GM20000 (cell line): ENCODE results near the gene PTCD1.
A peak's percentile ranks its signal among the peaks of the same experiment; 100 is the strongest.

Source experiments
- DNase-seq: peaks from one replicate; pipeline ENCODE4 v3.0.0; 2012; ENCODE audit warnings: low spot score
- TF ChIP-seq, protein P1 (sequence below): IDR thresholded peaks from 2 replicates; pipeline ENCODE4 v1.5.1; 2012; ENCODE audit warnings: mild to moderate bottlenecking, control low read depth; ENCODE audit errors: extremely low read depth, missing control alignments

PTCD1 gene

GRCh38 chr7:99375070-99375807 lies 63.4 kb downstream of the PTCD1 start:
- TF ChIP-seq, protein P1, sequence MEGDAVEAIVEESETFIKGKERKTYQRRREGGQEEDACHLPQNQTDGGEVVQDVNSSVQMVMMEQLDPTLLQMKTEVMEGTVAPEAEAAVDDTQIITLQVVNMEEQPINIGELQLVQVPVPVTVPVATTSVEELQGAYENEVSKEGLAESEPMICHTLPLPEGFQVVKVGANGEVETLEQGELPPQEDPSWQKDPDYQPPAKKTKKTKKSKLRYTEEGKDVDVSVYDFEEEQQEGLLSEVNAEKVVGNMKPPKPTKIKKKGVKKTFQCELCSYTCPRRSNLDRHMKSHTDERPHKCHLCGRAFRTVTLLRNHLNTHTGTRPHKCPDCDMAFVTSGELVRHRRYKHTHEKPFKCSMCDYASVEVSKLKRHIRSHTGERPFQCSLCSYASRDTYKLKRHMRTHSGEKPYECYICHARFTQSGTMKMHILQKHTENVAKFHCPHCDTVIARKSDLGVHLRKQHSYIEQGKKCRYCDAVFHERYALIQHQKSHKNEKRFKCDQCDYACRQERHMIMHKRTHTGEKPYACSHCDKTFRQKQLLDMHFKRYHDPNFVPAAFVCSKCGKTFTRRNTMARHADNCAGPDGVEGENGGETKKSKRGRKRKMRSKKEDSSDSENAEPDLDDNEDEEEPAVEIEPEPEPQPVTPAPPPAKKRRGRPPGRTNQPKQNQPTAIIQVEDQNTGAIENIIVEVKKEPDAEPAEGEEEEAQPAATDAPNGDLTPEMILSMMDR, result no peak
- DNase-seq, result peak; percentile 87

DNA sequence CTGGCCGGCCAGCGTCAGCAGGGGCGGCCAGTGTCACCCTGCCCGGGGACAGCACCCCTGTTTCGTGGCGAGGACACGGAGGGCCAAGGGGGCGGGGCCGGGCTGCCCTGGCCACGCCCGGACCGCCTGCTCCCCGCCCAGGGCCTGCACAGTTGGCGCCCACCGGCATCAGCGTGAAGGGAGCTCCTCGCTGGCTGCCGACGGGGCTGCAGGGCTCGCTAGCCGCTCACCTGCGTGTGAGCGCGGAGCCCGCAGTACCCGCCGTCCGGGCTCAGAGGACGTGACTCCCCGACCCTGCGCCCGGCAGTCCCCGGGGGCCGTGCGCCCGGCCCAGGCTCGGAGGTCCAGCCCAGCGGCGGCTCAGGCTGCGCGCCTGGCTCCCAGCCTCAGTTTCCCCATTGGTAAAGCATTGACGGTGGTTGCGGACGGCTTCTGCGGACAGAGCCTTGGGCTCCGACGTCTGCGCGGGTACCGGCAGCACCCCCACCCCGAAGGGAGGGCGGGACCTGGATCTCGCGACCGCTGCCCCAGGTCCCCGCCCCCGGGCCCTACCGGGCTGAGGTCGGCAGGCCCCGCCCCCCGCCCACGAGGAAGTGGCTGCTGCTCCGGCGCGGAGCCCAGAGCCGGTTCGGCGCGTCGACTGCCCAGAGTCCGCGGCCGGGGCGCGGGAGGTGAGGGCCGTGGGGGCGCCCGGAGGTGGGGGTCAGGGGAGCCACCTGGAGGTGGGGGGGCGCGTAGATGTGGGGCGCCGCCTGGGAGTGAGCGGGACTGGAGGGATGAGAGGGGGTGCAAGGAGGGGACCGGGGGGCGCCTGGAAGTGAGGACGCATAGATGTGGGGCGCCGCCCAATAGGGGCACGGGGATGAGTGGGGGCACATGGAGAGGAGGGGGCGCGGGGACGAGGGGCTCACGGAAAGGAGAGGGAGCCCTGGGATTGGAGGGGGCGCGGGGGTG lies 64.2 kb downstream of the PTCD1 start, which contains the start of gene ARPC1B:
ARPC1B (plus strand) TSS at position 620 of the 954 bp plus-strand sequence. CDS start 10,985 bp downstream, outside the sequence.
- DNase-seq, result peak; percentile 99
- TF ChIP-seq, protein P1, result no peak

- no peak for DNase-seq
- TF ChIP-seq, protein P1, result no peak
These were observed 65.2 kb downstream of the PTCD1 start for GRCh38 chr7:99373091-99374066.

DNA sequence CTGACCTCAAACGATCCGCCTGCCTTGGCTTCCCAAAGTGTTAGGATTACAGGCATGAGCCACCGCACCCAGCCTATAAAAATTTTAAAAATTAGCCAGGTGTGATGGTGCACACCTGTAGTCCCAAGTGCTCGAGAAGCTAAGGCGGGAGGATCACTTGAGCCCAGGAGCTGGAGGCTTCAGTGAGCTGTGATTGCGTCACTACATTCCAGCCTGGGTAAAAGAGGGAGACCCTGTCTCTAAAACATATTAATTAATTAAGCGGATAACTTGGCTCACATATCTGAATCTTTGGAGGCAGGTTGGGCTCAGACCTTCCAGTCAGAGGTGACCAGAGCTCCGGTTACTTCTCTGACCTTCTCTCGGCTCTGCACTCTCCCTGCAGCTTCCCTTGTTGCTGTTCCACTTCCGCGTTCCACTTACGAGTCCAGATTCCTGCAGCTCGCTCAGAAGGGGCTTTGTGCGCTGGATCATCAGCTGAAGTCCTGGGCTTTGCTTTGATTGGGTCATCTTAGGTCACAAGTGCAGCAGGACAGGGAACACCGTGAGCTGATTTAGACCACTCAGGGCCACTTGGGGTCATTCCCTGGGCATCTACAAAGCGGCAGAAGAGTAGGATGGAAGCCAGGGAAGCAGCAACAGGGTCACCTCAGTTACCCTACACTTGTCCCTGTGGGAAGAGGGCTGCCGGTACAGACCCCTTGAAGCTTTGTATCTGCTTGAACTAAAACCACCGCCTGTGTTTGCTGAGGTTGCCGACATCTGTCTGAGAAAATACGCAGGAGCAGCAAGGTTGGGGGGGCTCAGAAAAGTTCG lies 66.1 kb downstream of the PTCD1 start:
- no peak for DNase-seq
- TF ChIP-seq, protein P1, result no peak

DNA sequence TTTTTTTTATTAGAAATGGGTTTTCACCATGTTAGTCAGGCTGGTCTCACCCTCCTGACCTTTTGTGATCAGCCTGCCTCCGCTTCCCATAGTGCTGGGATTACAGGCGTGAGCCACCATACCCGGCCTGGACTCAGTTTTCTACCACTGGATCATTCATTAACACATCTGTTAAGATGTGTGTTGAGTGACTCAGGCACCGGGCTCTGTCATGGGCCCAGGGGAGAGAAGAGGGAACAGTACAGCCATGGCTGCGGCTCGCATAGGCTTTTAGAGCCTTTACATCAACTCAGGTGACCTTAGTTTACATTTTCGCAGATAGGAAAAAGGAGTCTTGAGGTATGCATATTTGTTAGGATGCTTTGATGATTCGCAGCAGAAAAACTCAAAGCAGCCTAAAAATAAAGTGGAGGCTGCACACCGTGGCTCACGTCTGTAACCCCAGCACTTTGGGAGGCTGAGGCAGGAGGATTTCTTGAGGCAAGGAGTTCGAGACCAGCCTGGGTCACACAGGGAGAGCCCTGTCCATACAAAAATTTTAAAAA lies 67.2 kb downstream of the PTCD1 start:
- DNase-seq, result no peak

More for the DNA sequence above, 67.2 kb downstream of the PTCD1 start:
- TF ChIP-seq, protein P1, result no peak
